GM19467 (cell line): ENCODE measurements around the gene STAT3.
"Not testable (repeated sequence)": the region's sequence is repeated elsewhere in the genome, so short reads cannot be mapped to it uniquely, and the experiment has no call there.

ENCODE experiments used
- ATAC-seq: cut with Tn5 transposase; IDR thresholded peaks from one replicate; pipeline ENCODE4 v1.9.1; 2021; ENCODE audit warnings: mild to moderate bottlenecking, moderate library complexity; ENCODE audit not compliant: unreplicated experiment

STAT3 gene

DNA sequence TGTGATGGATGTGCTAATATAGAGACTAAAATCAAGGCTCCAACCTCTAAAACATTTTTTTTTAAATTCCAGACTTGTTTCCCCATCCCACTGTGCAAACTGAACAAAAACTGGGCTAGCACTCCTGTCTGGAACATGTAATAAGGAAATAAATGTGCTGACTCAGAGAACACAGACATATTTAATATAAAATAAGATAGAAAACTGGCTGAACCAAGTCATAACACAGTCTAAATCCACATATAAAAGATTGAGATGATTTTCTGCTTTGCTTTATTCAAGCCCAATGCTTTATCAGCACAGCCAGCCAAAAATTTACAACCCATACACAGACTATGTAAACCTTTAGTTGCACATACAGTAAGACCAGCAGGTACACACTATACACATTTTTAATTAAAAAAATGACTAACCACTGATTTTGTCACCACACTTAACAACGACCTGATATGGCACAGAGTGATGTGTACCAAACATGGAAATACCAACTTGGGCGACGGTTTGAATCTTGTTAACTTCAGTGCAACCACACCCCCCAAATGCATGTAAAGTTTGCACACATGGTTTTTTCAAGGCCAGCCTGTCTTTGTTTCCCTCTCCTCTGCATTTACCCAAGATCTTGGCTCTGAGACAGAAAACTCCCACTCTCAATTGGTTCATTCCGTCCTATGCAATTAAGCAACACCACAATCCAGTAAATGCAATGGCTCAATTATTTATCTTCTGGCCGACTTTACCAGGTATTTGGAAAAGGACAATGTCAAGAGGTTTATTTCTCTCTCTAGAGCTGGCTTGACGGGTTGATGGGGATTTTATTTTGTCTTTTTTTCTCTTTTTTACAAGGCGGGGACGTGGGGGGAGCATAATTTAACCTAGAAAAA, 1.2 kb downstream of the STAT3 start:
- no peak for ATAC-seq

DNA sequence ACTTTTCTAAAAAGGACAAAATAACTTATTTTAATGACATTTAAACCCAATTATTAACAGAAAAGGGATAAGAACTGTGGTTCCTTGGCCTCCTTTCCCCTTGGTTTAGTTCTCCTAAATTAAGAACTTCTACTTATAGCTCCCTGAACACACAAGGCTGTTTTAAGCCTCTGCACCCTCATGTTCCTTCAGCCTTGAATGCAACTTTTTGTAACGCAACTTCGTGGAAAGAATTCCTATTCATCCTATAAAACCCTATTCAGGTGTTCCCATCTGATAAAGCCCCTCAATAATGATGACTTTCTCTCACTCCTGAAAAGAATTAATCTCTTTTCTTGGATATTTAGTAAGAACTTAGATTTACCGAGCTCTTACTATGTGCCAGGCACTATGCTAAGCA, 6.3 kb downstream of the STAT3 start:
- ATAC-seq = no peak

DNA sequence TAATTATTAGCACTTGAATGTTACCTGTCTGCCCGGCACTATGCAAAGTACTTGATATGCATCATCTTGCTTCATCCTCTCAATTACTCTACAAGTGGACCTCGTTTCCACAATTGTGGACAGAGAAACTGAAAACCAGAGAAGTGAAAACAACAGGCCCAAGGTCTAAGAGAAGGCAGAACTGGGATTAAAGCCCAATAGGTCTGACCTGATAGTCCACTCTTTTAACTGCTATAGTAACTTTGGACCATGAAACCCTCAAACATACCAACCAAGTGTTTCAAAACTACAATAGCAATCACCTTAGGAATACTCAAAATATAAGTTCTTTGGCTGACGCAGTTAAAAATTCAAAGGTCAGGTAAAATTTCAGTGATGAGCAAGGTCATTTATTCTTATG, 7.3 kb downstream of the STAT3 start:
- no peak for ATAC-seq

DNA sequence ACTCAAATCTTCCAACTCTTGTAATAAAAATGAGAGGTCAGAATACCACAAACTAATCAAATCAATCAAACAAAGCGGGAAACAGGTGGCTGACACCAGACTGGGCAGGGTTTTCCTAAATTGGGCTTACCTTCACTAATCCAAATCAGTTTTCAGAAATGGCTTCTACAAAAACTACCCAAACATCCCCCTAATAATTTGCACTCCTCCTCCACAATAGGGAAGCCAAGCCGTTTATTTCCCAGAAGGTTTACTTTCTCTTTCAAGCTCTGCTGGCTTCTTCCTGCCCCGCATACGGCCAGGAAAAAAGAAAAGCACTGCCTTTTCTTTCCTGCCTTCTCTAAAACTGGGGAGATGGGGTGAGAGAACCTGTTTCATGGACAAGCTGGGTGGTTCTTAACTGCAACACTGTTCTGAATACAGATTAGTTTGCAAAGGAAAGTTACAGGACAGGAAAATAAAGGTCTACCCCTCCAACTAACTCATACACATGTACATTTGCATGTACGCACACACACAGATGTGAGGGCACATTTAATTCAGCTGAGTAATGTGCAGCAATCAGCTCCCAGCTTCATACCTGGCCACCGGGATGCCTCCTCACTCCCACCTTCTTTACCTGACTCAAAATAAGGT, 9.2 kb downstream of the STAT3 start:
- ATAC-seq = no peak

DNA sequence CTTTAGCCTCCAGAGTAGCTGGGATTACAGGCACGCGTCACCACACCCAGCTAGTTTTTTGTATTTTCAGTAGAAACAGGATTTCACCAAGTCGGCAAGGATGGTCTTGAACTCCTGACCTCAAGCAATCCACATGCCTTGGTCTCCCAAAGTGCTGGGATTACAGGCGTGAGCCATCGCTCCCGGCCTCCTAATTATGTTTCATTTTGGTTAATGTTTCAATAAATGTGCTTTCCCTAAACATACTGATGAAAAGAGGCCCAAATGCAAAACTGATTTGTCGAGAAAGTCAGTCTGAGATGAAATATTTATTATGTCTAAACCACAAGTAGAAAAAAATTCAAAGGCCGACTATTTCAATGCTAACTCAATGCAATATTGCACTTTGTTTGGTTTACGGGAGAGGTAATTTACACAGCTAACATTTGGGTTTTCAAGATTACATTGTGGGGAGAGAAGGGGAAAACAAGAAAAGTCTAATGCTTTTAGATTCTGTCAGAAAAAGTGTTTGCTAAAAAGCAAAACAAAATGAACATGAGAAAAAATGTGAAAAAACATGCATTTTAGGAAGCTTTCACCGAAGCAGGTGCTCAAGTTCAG, 9.8 kb downstream of the STAT3 start:
- no peak for ATAC-seq

DNA sequence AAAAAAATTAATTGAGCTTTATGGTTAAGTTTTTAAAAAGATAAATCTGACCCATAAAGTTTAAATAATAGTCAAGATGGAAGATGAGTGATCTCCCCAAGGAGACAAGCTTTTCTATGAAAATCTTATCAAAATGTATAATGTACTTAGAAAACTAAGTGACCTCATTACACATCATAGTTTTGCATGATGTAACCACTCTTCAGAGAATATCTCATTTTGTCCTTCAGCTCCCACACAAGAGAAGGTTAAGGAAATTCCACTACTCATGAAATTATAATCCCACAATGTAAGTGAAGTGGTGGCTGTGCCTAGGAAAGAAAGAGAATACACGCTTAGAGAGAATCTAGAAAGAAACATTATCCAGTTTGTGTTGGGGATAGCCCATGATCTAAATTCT, 14.3 kb downstream of the STAT3 start:
- ATAC-seq = no peak

DNA sequence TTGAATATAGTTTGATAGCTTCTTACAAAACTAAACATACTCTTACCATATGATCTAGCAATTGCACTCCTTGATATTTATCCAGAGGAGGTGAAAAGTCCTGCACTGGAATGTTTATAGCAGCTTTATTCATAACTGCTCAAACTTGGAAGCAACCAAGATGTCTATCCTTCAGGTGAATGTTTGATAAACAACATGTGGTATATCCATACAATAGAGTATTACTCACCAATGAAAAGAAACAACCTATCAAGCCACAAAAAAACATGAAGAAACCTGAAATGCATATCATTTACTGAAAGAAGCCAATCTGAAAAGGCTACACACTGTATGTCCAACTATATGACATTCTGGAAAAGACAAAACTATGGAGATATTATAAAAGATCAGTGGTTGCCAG, 16.1 kb downstream of the STAT3 start:
- no peak for ATAC-seq

DNA sequence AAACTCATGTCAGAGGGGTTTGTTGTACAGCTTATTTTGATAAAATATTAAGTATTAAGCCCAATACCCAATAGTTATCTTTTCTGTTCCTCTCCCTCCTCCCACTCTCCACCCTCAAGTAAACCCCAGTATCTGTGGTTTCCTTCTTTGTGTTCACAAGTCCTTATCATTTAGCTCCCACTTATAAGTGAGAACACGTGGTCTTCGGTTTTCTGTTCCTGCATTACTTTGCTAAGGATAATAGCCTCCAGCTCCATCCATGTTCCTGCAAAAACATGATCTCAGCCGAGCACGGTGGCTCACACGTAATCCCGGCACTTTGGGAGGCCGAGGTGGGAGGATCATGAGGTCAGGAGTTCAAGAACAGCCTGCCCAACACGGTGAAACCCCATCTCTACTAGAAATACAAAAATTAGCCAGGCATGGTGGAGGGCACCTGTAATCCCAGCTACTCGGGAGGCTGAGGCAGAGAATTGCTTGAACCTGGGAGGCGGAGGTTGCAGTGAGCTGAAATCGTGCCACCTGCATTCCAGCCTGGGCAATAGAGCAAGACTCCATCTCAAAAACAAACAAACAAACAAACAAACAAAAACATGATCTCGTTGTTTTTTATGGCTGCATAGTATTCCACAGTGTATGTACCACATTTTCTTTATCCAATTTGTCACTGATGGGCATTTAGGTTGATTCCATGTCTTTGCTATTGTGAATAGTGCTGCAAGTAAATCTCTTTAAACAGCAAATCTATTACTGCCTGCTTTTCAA, 19.3 kb downstream of the STAT3 start:
- ATAC-seq = not testable (repeated sequence)

DNA sequence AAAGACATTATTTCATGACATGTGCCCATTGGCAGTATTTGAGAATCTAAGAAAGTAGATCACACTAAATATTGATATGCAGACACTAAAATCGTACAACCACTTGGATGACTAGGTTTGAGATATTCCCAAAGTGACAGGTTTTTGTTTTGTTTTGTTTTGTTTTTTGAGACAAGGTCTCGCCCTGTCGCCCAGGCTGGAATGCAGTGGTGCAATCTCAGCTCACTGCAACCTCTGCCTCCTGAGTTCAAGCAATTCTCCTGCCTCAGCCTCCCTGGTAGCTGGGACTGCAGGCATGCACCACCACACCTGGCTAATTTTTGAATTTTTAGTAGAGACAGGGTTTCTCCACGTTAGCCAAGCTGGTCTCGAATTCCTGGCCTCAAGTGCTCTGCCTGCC, 19.9 kb downstream of the STAT3 start:
- not testable (repeated sequence) for ATAC-seq

DNA sequence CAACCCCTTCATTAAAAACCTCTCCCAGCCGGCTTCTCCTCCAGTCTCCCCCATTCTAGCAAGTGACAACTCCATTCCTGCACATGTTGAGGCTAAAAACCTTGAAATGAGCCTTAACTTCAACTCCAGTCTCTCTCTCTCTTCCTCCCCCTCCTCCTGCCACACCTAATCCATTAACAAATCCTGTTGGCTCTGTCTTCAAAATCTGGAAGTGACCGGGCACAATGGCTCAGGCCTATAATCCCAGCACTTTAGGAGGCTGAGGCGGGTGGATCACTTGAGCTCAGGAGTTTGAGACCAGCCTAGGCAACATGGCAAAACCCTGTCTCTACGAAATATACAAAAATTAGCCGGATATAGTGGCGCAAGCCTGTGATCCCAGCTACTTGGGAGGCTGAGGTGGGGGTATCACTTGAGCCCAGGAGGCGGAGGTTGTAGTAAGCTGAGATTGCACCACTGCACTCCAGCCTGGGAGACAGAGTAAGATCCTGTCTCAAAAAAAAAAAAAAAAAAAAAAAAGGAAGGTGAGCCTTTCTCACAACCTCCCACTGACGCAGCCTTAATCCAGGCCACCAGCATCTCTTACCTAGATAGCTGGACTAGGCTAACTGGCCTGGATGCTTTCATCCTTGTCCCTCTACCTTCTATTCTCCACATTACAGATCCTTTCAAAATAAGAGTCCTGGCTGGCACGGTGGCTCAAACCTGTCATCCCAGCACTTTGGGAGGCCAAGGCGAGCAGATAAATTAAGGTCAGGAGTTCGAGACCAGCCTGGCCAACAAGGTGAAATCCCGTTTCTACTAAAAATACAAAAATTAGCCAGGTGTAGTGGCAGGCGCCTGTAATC, 21.8 kb downstream of the STAT3 start:
- not testable (repeated sequence) for ATAC-seq

DNA sequence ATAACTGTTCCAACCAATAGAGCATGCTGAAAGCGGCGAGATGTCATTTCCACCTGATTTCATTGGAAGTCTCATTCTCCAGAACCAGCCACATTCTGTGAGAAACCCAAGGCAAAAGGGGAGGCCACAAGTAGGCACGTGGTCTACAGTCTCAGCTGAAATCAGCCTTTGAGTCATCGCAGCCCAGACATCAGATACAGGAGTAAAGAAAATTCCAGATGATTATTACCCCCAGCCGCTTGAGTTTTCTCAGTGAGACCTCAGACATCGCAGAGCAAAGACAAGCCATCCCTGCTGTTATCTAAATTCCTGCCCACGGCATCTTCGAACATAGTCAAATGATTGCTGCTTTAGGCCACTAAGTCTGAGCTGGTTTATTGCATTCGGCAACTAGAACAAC, 23.1 kb downstream of the STAT3 start:
- no peak for ATAC-seq

DNA sequence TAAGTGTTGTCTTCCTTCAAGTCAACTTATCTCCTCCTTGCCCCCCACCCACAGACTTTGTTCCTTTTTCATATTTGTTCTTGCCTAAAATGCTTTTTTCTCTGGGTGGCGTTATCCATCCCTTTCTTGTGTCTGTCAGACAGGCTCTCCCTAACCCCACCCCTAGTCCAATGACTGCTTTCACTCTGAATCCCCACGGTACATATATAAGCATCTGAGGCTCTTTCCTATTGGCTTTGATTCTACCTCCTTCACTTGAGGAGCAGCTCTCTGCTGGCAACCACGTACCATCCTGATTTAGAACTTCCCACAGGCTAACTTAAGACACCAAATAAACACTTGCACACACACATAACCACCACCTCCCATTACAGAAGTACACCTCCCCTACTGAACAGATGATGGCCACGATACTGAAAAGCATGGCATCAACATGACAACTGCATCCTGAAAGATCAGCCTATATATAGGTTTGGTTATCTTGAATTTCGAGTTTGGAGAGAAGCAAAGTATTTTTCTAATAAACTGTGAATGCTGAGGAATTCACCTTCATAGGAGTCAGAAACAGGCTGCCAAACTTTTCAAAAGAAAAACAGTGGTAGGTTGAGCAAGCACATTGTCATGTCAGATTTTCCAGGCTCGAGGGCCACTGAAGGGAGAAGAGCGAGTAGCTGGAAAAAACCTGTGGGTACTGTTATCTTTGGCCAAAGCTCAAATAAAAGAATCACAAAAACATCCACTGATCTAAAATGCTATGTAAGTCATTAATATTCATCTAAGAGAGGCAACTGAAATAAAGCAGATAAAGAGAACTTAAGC, 24.3 kb downstream of the STAT3 start:
- no peak for ATAC-seq

DNA sequence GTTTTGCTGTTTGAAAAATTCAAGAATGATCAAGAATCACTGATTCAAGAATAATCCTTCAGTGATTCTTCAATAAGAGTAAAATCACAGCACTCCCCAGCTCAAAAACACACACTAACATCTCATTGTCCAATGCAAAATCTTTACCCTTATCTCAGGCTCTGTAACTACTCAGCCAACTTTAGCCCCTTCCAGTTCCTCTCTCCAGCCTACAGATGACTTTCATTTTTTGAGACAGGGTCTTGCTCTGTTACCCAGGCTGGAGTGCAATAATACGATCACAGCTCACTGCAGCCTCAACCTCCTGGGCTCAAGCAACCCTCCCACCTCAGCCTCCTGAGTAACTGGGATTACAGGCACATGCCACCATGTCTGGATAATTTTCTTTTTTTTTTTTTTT, 25.0 kb downstream of the STAT3 start:
- ATAC-seq = no peak

DNA sequence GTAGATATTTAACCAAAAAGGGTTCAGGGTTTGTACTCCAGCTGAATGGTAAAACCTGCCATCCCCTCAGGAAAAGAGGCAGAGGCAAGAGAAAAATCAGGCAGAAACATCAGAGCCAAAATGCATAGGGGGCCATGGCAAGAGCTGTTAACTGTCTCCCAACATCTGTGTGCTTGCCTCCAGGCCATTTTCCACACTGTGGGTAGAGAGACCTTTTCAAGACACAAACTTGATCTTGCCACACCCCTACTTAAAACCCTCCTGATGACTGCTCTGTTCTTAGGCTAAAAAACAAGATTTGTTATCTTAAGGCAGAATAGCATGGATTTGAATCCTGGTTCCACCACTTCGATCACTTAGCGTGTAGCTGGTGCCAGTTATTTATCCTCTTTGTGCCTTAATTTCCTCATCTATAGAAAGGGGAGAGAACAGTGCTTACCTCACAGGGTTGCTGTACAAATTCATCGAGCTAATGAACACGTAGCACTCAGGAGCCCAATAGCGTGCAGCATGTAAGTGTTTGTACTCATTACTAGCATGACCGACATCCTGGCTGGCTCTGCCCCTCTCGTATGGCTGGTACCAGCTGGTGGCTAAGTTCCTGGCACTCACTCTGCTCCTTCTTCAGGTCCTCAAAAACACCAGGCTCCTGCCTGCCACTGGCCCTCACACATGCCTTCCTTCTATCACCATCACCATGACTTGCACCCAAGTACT, 25.8 kb downstream of the STAT3 start:
- ATAC-seq = no peak

DNA sequence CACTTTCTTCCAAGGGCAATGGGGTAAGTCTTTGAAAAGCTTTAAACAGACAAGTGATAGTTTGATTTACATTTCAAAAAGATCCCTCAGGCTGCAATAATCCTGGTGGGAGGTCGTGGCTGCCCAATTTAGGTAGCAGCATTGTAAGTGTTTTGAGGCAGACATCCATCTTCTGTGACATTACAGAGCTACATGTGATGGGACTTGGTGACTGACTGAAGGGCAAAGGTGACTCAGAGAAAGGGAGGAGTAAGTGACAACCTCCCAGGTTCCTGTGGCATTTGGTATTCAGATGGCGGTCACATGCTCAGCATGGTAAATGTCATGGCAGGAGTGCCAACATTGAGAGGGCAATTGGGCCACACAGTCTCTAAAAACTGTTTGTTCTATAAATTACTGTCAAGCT, 26.5 kb downstream of the STAT3 start:
- ATAC-seq = no peak

DNA sequence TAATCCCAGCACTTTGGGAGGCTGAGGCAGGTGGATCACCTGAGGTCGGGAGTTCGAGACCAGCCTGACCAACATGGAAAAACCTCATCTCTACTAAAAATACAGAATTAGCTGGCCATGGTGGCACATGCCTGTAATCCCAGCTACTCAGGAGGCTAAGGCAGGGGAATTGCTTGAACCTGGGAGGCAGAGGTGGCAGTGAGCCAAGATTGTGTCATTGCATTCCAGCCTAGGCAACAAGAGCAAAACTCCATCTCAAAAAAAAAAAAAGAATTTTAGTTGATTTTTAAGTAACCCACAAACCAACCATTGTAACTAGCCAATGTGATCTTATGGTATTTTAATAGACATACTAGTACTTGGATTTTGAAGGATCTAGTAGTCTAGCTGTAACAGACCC, 27.9 kb downstream of the STAT3 start:
- not testable (repeated sequence) for ATAC-seq

DNA sequence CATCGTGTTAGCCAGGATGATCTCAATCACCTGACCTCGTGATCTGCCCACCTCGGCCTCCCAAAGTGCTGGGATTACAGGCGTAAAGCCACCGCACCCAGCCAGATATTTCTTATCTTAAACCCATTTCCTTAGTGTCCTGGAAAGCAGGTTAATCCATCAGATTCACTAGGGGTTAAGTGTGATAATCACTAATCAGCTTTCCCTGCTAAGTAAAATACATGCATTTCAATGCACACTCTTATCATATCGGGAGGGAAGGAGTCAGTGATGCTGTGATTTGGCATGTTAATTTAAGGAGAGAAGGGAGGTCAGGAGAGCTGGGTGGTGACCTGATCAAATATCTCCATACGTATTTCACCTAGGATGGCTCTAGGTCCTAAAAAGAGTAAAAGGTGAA, 29.1 kb downstream of the STAT3 start:
- no peak for ATAC-seq

DNA sequence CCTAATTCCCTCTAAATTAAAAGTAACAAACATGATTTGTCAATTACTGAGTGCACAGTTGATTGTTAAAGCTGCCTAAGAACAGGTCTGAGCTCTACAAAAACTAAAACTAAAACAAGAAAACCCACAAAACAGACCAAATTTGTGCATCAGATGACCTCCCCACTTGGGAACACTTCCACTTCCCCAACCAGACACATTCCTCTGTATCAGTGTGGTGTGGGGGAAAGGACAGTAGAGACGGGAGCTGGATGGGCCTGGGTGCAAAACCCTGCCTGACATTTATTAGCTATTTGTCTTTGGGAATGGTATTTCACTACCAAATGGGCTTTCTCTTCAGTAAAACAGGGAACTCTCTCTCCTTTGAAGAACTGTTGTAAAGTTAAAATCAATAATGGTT, 29.8 kb downstream of the STAT3 start:
- no peak for ATAC-seq
